GM19351 (cell line): ENCODE measurements around the gene CSMD2.
A peak's percentile ranks its signal among the peaks of the same experiment; 100 is the strongest.

ENCODE experiments used
- ATAC-seq: cut with Tn5 transposase; IDR thresholded peaks from one replicate; pipeline ENCODE4 v1.9.1; 2021; ENCODE audit warnings: mild to moderate bottlenecking, moderate library complexity; ENCODE audit not compliant: unreplicated experiment

Gene CSMD2

GRCh38 chr1:34162852-34163766, 1.9 kb downstream of the CSMD2 start:
- ATAC-seq = peak; percentile 89

DNA sequence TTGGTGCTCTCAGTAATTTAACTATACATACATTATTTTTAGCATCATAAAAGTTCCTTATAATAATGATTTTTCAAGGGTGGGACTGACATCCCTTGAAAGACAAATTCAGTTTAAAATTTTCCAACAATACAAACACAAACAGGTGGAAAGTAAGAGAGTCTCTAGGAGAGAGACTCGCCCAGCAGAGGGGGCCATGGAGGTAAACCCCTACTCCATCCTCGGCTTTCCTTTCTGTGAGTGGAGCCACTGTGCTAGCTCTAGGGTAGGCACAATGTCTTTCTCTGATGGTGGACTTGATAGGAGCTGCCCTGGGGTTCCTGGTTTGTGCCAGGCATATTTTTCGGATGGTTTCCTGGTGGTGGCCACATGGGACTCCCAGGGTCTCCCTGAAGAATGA, 8.3 kb downstream of the CSMD2 start:
- ATAC-seq = no peak

DNA sequence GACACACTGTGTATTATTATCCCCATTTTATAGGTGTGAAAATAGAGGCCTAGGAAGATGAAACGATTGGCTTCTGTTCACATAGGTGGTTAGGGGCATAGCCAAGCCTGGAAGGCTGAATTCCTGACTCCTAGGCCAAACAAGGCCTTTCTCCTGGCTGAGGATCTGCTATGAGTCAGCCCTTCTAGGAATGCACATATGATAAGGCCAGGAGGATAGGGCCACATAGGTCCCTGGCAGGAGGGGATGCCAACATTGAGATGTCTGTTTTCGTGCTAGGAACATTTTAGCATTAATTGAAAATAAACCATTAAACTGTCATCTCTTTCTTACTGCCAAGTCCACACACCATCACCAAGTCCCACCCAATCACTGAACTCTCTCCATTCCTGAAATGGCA, 9.2 kb downstream of the CSMD2 start:
- ATAC-seq = no peak

DNA sequence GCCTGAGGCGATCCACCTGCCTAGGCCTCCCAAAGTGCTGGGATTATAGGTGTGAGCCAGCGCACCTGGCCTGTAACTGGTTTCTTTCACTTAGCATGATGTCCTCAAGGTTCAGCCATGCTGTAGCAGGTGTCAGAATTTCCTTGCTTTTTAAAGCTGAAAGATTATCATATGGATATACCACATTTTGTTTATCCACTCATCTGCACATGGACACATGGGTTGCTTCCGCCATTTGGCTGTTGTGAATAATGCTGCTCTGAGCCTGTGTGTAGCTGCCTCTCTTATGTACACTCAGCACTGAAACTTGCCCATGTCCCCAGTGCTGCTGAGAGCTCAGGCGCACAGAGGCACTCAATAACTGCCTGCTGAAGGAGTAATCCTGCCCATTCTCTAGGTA, 11.8 kb downstream of the CSMD2 start:
- no peak for ATAC-seq

DNA sequence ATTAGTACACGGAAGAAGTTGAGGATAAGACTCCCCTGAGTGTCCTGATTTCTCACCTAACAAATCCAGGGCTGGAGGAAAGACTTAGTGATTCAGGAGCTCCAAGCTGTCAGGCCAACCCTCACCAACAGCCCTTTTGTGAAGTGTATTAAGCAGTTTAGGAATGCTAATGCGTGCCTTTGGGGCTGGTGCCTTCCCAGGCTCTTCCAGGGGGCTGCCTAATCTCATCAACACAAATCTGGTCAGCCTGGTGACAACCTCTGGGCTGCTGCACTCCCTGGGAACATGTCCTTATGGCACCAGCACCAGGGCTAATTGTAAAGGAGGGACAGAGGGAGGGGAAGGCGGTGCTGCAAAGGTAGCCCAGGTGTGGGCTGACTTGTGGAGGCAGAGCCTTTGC, 15.5 kb downstream of the CSMD2 start:
- no peak for ATAC-seq

DNA sequence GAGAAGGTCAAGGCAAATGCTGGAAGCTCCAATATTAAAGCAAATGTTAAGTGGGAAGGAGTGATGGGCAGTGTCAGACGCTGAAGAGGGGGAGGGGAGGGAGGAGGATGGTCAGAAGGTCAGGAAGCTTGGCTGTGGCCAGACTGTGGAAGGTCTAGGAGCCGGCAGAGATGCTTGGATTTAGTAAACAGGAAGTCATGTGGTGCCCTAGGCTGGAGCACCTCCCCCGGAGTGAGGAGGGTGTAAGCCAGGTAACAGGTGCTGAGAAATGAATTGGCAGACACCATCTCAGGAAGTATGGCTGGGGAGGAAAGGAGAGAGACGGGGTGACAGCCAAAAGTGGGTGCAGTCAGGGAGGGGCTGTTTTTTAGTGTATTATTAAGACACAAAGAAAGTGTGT, 17.7 kb downstream of the CSMD2 start:
- no peak for ATAC-seq

GRCh38 chr1:34144766-34145165, 20.3 kb downstream of the CSMD2 start:
- ATAC-seq = no peak

GRCh38 chr1:34143975-34144374, 21.1 kb downstream of the CSMD2 start:
- no peak for ATAC-seq

GRCh38 chr1:34140011-34140676, 24.9 kb downstream of the CSMD2 start:
- ATAC-seq = no peak

GRCh38 chr1:34137411-34137810, 27.6 kb downstream of the CSMD2 start:
- no peak for ATAC-seq

GRCh38 chr1:34132161-34132420, 32.9 kb downstream of the CSMD2 start:
- ATAC-seq = no peak

GRCh38 chr1:34131396-34132160, 33.5 kb downstream of the CSMD2 start:
- ATAC-seq = no peak

DNA sequence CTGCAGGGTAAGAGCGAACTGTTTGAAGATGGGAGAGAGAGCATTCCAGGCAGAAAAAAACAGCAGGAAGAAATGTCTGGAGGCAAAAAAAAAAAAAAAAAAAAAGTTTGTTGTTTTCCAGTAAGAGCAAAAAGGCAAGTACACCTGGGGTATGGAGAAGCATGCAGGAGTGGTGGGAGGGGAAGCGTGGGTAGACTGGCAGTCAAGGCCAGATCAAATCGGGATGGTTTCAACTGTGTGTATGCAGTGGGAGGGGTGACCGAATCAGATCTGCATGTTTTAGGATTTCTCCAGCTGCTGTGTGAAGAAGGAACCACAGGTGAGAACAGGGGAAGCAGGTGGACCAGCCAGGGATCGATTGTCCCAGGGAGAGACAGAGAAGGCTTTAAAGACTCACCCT, 34.7 kb downstream of the CSMD2 start:
- no peak for ATAC-seq

GRCh38 chr1:34129630-34130029, 35.4 kb downstream of the CSMD2 start:
- no peak for ATAC-seq

- ATAC-seq = no peak
Measured at GRCh38 chr1:34128186-34128889, 36.7 kb downstream of the CSMD2 start.

GRCh38 chr1:34127006-34128000, 37.7 kb downstream of the CSMD2 start:
- ATAC-seq = no peak

DNA sequence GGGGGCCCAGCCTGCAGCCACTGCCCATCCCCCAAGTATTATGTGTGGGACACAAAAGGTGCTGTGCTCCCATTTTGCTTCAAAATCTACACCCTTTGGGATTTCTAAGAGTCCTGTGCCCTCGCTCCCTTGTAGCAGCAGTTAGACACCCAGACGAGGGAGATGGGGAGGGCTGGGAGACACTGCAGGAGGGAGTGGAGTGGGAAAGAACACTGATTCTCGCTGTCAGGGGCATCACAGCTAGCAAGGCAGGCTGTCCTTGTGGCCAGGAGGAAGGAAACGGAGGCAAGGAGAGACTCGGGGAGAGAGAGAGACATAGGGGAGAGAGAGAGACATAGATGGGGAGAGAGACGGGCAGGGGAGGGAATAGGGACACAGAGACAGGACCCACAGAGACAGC, 38.5 kb downstream of the CSMD2 start:
- no peak for ATAC-seq

- no peak for ATAC-seq
Measured at GRCh38 chr1:34125721-34126380, 39.2 kb downstream of the CSMD2 start.

- no peak for ATAC-seq
Measured at GRCh38 chr1:34122080-34122932, 42.7 kb downstream of the CSMD2 start.
